RKO (cell line): ENCODE results near the gene NPAS2.

Experiments used
- DNase-seq: peaks from one replicate; pipeline ENCODE4 v3.0.0-alpha.2; 2016; ENCODE audit warnings: low spot score

NPAS2 gene

GRCh38 chr2:100819370-100820272 is at the start of gene NPAS2:
Gene NPAS2 (plus strand): TSS chr2:100820139. CDS start chr2:100904755, 84,616 bp downstream.
- DNase-seq = peak; percentile 48

- no peak for DNase-seq
These were observed 48.8 kb upstream of the NPAS2 start for GRCh38 chr2:100771125-100771524.

- no peak for DNase-seq
These were observed 46.4 kb upstream of the NPAS2 start for GRCh38 chr2:100773538-100773937.

- DNase-seq = no peak
These were observed 43.5 kb upstream of the NPAS2 start for GRCh38 chr2:100776445-100776844.

- no peak for DNase-seq
These were observed 41.1 kb upstream of the NPAS2 start for GRCh38 chr2:100778637-100779450.

- no peak for DNase-seq
These were observed 40.1 kb upstream of the NPAS2 start for GRCh38 chr2:100779908-100780202.

- DNase-seq = no peak
These were observed 39.5 kb upstream of the NPAS2 start for GRCh38 chr2:100780203-100781008.

GRCh38 chr2:100781009-100781325 is 39.0 kb upstream of the NPAS2 start:
- no peak for DNase-seq

- no peak for DNase-seq
These were observed 38.2 kb upstream of the NPAS2 start for GRCh38 chr2:100781523-100782379.

- no peak for DNase-seq
These were observed 37.5 kb upstream of the NPAS2 start for GRCh38 chr2:100782380-100782878.

- DNase-seq = no peak
These were observed 36.0 kb upstream of the NPAS2 start for GRCh38 chr2:100783987-100784386.

GRCh38 chr2:100784681-100785080 is 35.3 kb upstream of the NPAS2 start:
- DNase-seq = no peak

GRCh38 chr2:100785626-100786296 is 34.2 kb upstream of the NPAS2 start:
- DNase-seq = no peak

- DNase-seq = no peak
These were observed 33.7 kb upstream of the NPAS2 start for GRCh38 chr2:100786297-100786658.

GRCh38 chr2:100786985-100787384 is 33.0 kb upstream of the NPAS2 start:
- no peak for DNase-seq

GRCh38 chr2:100789361-100789760 is 30.6 kb upstream of the NPAS2 start:
- DNase-seq = no peak

- no peak for DNase-seq
These were observed 28.5 kb upstream of the NPAS2 start for GRCh38 chr2:100791294-100791935.

- DNase-seq = no peak
These were observed 28.0 kb upstream of the NPAS2 start for GRCh38 chr2:100791936-100792308.

- no peak for DNase-seq
These were observed 26.7 kb upstream of the NPAS2 start for GRCh38 chr2:100793220-100793619.

- DNase-seq = no peak
These were observed 26.0 kb upstream of the NPAS2 start for GRCh38 chr2:100793982-100794381.
